ENCODE data around the gene MYO1D. TPM values are rescaled to one million over a fixed set of nuclear protein-coding genes. Genes with fewer than 3 reads are reported as not detected.

The MYO1D gene
- total and polyA plus RNA-seq, 2 of the 13 experiments (the other 11 are each of a cell fraction or from before 2014, with no cell fraction given) = 13.2 to 17.3 TPM

DNA sequence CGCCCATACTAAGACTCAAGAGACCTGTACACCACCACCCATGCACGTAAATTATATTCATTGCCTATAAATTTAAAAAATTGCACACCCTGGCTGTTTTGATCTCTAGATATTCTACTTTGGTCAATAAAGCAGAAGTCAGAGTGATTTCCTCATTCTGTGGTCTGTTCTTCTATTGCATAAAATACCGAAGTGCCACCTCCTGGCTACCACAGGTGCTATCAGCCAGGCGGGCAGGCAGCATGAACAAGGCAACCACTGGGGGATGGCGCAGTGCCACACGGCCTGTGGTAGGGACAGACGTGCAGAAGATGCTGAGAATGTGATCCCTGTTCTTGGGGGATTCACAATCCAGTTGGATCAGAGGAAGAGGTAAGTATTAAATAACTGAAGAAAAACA, 267.8 kb downstream of the MYO1D start (continued):
- no peak for TF ChIP-seq ZBTB4 (CRISPR knock-in tag; IDR thresholded peaks at IDR 0.05; ENCODE audit: borderline replicate concordance)

- no peaks in the 10 kb centered on the region for H3K36me3 ChIP-seq (replicated peaks in 1 of 2; ENCODE audit: control insufficient read depth in 1 of 2, insufficient read depth in 2 of 2, low read length in 2 of 2)
- TF ChIP-seq ZMYM3 (CRISPR knock-in tag; IDR thresholded peaks at IDR 0.05) = no peak
- no peak for TF ChIP-seq EEA1 (CRISPR knock-in tag; IDR thresholded peaks at IDR 0.05; ENCODE audit: borderline replicate concordance)
- TF ChIP-seq SNAI1 (CRISPR knock-in tag; IDR thresholded peaks at IDR 0.05; ENCODE audit: borderline replicate concordance) = no peak
- TF ChIP-seq ZNF713 (CRISPR knock-in tag; IDR thresholded peaks at IDR 0.05) = no peak
- TF ChIP-seq, protein P1, sequence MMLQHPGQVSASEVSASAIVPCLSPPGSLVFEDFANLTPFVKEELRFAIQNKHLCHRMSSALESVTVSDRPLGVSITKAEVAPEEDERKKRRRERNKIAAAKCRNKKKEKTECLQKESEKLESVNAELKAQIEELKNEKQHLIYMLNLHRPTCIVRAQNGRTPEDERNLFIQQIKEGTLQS (CRISPR knock-in tag; IDR thresholded peaks at IDR 0.05) = no peak
- TF ChIP-seq SIX4 (CRISPR knock-in tag; IDR thresholded peaks at IDR 0.05) = no peak
- TF ChIP-seq SMARCE1 (IDR thresholded peaks at IDR 0.05; ENCODE audit: borderline replicate concordance) = no peak
- TF ChIP-seq, protein P2, sequence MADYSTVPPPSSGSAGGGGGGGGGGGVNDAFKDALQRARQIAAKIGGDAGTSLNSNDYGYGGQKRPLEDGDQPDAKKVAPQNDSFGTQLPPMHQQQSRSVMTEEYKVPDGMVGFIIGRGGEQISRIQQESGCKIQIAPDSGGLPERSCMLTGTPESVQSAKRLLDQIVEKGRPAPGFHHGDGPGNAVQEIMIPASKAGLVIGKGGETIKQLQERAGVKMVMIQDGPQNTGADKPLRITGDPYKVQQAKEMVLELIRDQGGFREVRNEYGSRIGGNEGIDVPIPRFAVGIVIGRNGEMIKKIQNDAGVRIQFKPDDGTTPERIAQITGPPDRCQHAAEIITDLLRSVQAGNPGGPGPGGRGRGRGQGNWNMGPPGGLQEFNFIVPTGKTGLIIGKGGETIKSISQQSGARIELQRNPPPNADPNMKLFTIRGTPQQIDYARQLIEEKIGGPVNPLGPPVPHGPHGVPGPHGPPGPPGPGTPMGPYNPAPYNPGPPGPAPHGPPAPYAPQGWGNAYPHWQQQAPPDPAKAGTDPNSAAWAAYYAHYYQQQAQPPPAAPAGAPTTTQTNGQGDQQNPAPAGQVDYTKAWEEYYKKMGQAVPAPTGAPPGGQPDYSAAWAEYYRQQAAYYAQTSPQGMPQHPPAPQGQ (CRISPR knock-in tag; IDR thresholded peaks at IDR 0.05; ENCODE audit: borderline replicate concordance) = no peak
- TF ChIP-seq RFXANK (CRISPR knock-in tag; IDR thresholded peaks at IDR 0.05) = no peak
- no peak for TF ChIP-seq MTF1 (CRISPR knock-in tag; IDR thresholded peaks at IDR 0.05)
- H3K27ac ChIP-seq (ENCODE audit: extremely low read length, insufficient read depth, low read length) = no peak overlapping the region
- CTCF ChIA-PET (ENCODE audit: low intra/inter-chr PET ratio, low total read pairs) = no interaction called here
- H3K9me3 ChIP-seq (ENCODE audit: low read length) = no peaks in the 10 kb centered on the region
- no TSS peak for BruUV-seq (replicated peaks)
- H3K79me2 ChIP-seq (ENCODE audit: insufficient read depth, low read length) = no peaks in the 10 kb centered on the region
- intact Hi-C loops (cut with micrococcal nuclease; ENCODE audit: unreplicated experiment) = no loop called here
- in situ Hi-C loops (cut with HindIII; ENCODE audit: extremely low pct_ligation_motif_present, low pct_unique_long_range_greater_than_20kb) = no loop called here
- FAIRE-seq (no peak), ATAC-seq (no peak), DNase-seq (ENCODE audit: low spot score) (no peak)
- no peak overlapping the region for H3K9ac ChIP-seq (ENCODE audit: insufficient read depth, low read depth, low read length)
- H3K27me3 ChIP-seq (ENCODE audit: control insufficient read depth in 1 of 2, insufficient read depth in 2 of 2, low read length in 2 of 2) = no peaks in the 10 kb centered on the region
- no peaks in the 10 kb centered on the region for H4K20me1 ChIP-seq (ENCODE audit: insufficient read depth, low read length)
- no peak overlapping the region for H3K4me3 ChIP-seq (replicated peaks in 1 of 3; ENCODE audit: insufficient read depth in 1 of 3, low read depth in 2 of 3, low read length in 3 of 3)
- no peak overlapping the region for H2AFZ ChIP-seq (ENCODE audit: low read length)
- H3K4me2 ChIP-seq (ENCODE audit: low read depth, low read length) = no peak overlapping the region
- no peaks in the 10 kb centered on the region for H3K4me1 ChIP-seq (ENCODE audit: insufficient read depth, low read length)
- POLR2A ChIA-PET = no interaction called here
Measured at GRCh38 chr17:32608267-32608666, 268.7 kb downstream of the MYO1D start.

All from HepG2 (cell line).